IPS DF 6.9 (cell line): Measurements from ENCODE around the gene SMOC1.

Source experiments
- DNase-seq: peaks from one replicate; pipeline ENCODE4 v3.0.0-alpha.2; 2013; ENCODE audit warnings: low read depth, low spot score
- H3K27ac ChIP-seq: one replicate; pipeline ENCODE4 v1.5.1; 2013; ENCODE audit warnings: low read length, control low read depth
- H3K27me3 ChIP-seq: 2 replicates; pipeline ENCODE4 v1.6.1; 2013; ENCODE audit warnings: mild to moderate bottlenecking, low read length; ENCODE audit not compliant: control insufficient read depth, insufficient read depth
- H3K36me3 ChIP-seq: 2 replicates; pipeline ENCODE4 v1.6.1; 2013; ENCODE audit warnings: low read length; ENCODE audit not compliant: control insufficient read depth, insufficient read depth
- H3K4me1 ChIP-seq: 2 replicates; pipeline ENCODE4 v1.6.1; 2013; ENCODE audit warnings: low read length; ENCODE audit not compliant: control insufficient read depth, insufficient read depth
- H3K4me3 ChIP-seq: 2 replicates; pipeline ENCODE4 v1.5.1; 2013; ENCODE audit warnings: mild to moderate bottlenecking, low read length
- H3K9me3 ChIP-seq: 2 replicates; pipeline ENCODE4 v1.6.1; 2013; ENCODE audit warnings: low read length, inconsistent platforms; ENCODE audit not compliant: control insufficient read depth, insufficient read depth
- whole genome bisulfite sequencing: extraction: QIAGEN DNeasy Blood & Tissue Kit; methylation state at CpG from one replicate; pipeline ENCODE4 v1.1.7; 2013; ENCODE audit warnings: mixed read lengths, missing lambda C conversion rate; ENCODE audit not compliant: insufficient read length, insufficient coverage; 5-methylcytosine and 5-hydroxymethylcytosine counted together

SMOC1 gene

GRCh38 chr14:69941768-69942742 lies 62.8 kb downstream of the SMOC1 start:
- no peak overlapping the region for H3K4me3 ChIP-seq
- no peaks in the 10 kb centered on the region for H3K27me3 ChIP-seq
- H3K36me3 ChIP-seq: no peaks in the 10 kb centered on the region
- no peaks in the 10 kb centered on the region for H3K9me3 ChIP-seq
- H3K27ac ChIP-seq: no peak overlapping the region
- WGBS: no CpG with 5 or more reads among the region's 4 CpGs
- DNase-seq: no peak
- no peaks in the 10 kb centered on the region for H3K4me1 ChIP-seq

- no peak overlapping the region for H3K4me3 ChIP-seq
- no peak for DNase-seq
- no peak overlapping the region for H3K27ac ChIP-seq
- H3K36me3 ChIP-seq: no peaks in the 10 kb centered on the region
- H3K27me3 ChIP-seq: no peaks in the 10 kb centered on the region
- H3K4me1 ChIP-seq: no peaks in the 10 kb centered on the region
- no peaks in the 10 kb centered on the region for H3K9me3 ChIP-seq
- WGBS: 100% methylated on average over 2 of the region's 12 CpGs
Observed at GRCh38 chr14:69943084-69943780, 64.0 kb downstream of the SMOC1 start.

GRCh38 chr14:69945347-69945746 lies 66.1 kb downstream of the SMOC1 start:
- DNase-seq: no peak
- Histone ChIP-seq H3K27ac (no peak overlapping the region), H3K36me3 (no peaks in the 10 kb centered on the region), H3K27me3 (no peaks in the 10 kb centered on the region), H3K4me3 (no peak overlapping the region), H3K9me3 (no peaks in the 10 kb centered on the region), H3K4me1 (no peaks in the 10 kb centered on the region)
- WGBS: no CpG with 5 or more reads among the region's 1 CpG

GRCh38 chr14:69945912-69946311 lies 66.7 kb downstream of the SMOC1 start:
- Histone ChIP-seq H3K9me3 (no peaks in the 10 kb centered on the region), H3K4me1 (no peaks in the 10 kb centered on the region), H3K4me3 (no peak overlapping the region), H3K27me3 (no peaks in the 10 kb centered on the region), H3K36me3 (no peaks in the 10 kb centered on the region), H3K27ac (no peak overlapping the region)
- DNase-seq: no peak

- WGBS: no CpG with 5 or more reads among the region's 3 CpGs
- Histone ChIP-seq H3K4me1 (no peaks in the 10 kb centered on the region), H3K27ac (no peak overlapping the region), H3K9me3 (no peaks in the 10 kb centered on the region), H3K36me3 (no peaks in the 10 kb centered on the region), H3K4me3 (no peak overlapping the region), H3K27me3 (no peaks in the 10 kb centered on the region)
- DNase-seq: no peak
Observed at GRCh38 chr14:69948351-69948750, 69.1 kb downstream of the SMOC1 start.

- Histone ChIP-seq H3K27ac (no peak overlapping the region), H3K36me3 (no peaks in the 10 kb centered on the region), H3K4me1 (no peaks in the 10 kb centered on the region), H3K4me3 (no peak overlapping the region), H3K9me3 (no peaks in the 10 kb centered on the region), H3K27me3 (no peaks in the 10 kb centered on the region)
- WGBS: no CpG with 5 or more reads among the region's 3 CpGs
- no peak for DNase-seq
Observed at GRCh38 chr14:69951263-69951662, 72.0 kb downstream of the SMOC1 start.

GRCh38 chr14:69951935-69952334 lies 72.7 kb downstream of the SMOC1 start:
- Histone ChIP-seq H3K4me3 (no peak overlapping the region), H3K4me1 (no peaks in the 10 kb centered on the region), H3K36me3 (no peaks in the 10 kb centered on the region), H3K9me3 (no peaks in the 10 kb centered on the region), H3K27me3 (no peaks in the 10 kb centered on the region), H3K27ac (no peak overlapping the region)
- no CpG with 5 or more reads among the region's 9 CpGs for WGBS
- DNase-seq: no peak

GRCh38 chr14:69953266-69953915 lies 74.2 kb downstream of the SMOC1 start:
- no peaks in the 10 kb centered on the region for H3K27me3 ChIP-seq
- H3K4me1 ChIP-seq: no peaks in the 10 kb centered on the region
- H3K27ac ChIP-seq: no peak overlapping the region
- H3K4me3 ChIP-seq: no peak overlapping the region
- no peaks in the 10 kb centered on the region for H3K36me3 ChIP-seq
- no CpG with 5 or more reads among the region's 16 CpGs for WGBS
- no peaks in the 10 kb centered on the region for H3K9me3 ChIP-seq
- DNase-seq: no peak

GRCh38 chr14:69955855-69956845 lies 76.9 kb downstream of the SMOC1 start:
- Histone ChIP-seq H3K36me3 (no peaks in the 10 kb centered on the region), H3K4me3 (no peak overlapping the region), H3K27ac (no peak overlapping the region), H3K27me3 (no peaks in the 10 kb centered on the region), H3K9me3 (no peaks in the 10 kb centered on the region), H3K4me1 (no peaks in the 10 kb centered on the region)
- no peak for DNase-seq
- WGBS: no CpG with 5 or more reads among the region's 11 CpGs
